GM19025 (cell line): ENCODE results near the gene TMEM62.
"Not testable (repeated sequence)": the region's sequence is repeated elsewhere in the genome, so short reads cannot be mapped to it uniquely, and the experiment has no call there.

ENCODE experiments used
- ATAC-seq: cut with Tn5 transposase; IDR thresholded peaks from one replicate; pipeline ENCODE4 v1.9.1; 2021; ENCODE audit warnings: mild to moderate bottlenecking, low read depth, moderate library complexity; ENCODE audit not compliant: unreplicated experiment

Gene TMEM62

GRCh38 chr15:43207024-43207423 lies 73.6 kb downstream of the TMEM62 start:
- no peak for ATAC-seq

GRCh38 chr15:43208052-43209002 lies 74.9 kb downstream of the TMEM62 start:
- ATAC-seq, result no peak

- ATAC-seq, result no peak
Observed at GRCh38 chr15:43209059-43209824, 75.9 kb downstream of the TMEM62 start.

- ATAC-seq, result no peak
Observed at GRCh38 chr15:43210172-43210745, 76.9 kb downstream of the TMEM62 start.

GRCh38 chr15:43210807-43211206 lies 77.4 kb downstream of the TMEM62 start:
- ATAC-seq, result no peak

- ATAC-seq, result no peak
Observed at GRCh38 chr15:43211224-43211735, 77.9 kb downstream of the TMEM62 start.

- no peak for ATAC-seq
Observed at GRCh38 chr15:43212299-43212698, 78.9 kb downstream of the TMEM62 start.

GRCh38 chr15:43212951-43213350 lies 79.6 kb downstream of the TMEM62 start:
- no peak for ATAC-seq

- no peak for ATAC-seq
Observed at GRCh38 chr15:43213466-43213865, 80.1 kb downstream of the TMEM62 start.

GRCh38 chr15:43214169-43214568 lies 80.8 kb downstream of the TMEM62 start:
- ATAC-seq, result no peak

- ATAC-seq, result no peak
Observed at GRCh38 chr15:43214592-43215295, 81.4 kb downstream of the TMEM62 start.

GRCh38 chr15:43215961-43216360 lies 82.6 kb downstream of the TMEM62 start:
- no peak for ATAC-seq

- ATAC-seq, result no peak
Observed at GRCh38 chr15:43218908-43219706, 85.7 kb downstream of the TMEM62 start.

GRCh38 chr15:43219929-43220928 lies 86.8 kb downstream of the TMEM62 start:
- ATAC-seq, result no peak

GRCh38 chr15:43220991-43221403 lies 87.6 kb downstream of the TMEM62 start, which contains the start of gene EPB42:
TSS of gene EPB42 (minus strand) at chr15:43221018. CDS start at chr15:43220825, 193 bp downstream.
- no peak for ATAC-seq

GRCh38 chr15:43221422-43221821 lies 88.0 kb downstream of the TMEM62 start:
- no peak for ATAC-seq

- no peak for ATAC-seq
Observed at GRCh38 chr15:43225201-43225949, 92.0 kb downstream of the TMEM62 start.

- ATAC-seq, result not testable (repeated sequence)
Observed at GRCh38 chr15:43225950-43226255, 92.5 kb downstream of the TMEM62 start.
